Parathyroid adenoma (tissue), 2 donors: Measurements from ENCODE around the gene MAPK1.

Experiments used
- H2AFZ ChIP-seq: fragments of 300-600 bp; sonication (generic); one replicate; pipeline ENCODE4 v1.7.0; 2017; ENCODE audit warnings: antibody characterized with exemption, mild to moderate bottlenecking
- H3K27ac ChIP-seq: fragments of 300-600 bp; sonication (generic); one replicate; pipeline ENCODE4 v1.7.0; 2017
- H3K27me3 ChIP-seq: fragments of 300-600 bp; sonication (generic); one replicate; pipeline ENCODE4 v1.7.0; 2017; ENCODE audit warnings: low read length; ENCODE audit not compliant: control insufficient read depth, insufficient read depth
- H3K36me3 ChIP-seq: fragments of 300-600 bp; sonication (generic); one replicate; pipeline ENCODE4 v1.7.0; 2017; ENCODE audit warnings: low read length; ENCODE audit not compliant: control insufficient read depth, insufficient read depth
- H3K4me1 ChIP-seq: fragments of 300-600 bp; sonication (generic); one replicate; pipeline ENCODE4 v1.7.0; 2017; ENCODE audit warnings: control low read depth
- H3K4me2 ChIP-seq: fragments of 300-600 bp; sonication (generic); one replicate; pipeline ENCODE4 v1.7.0; 2017; ENCODE audit warnings: low read length
- H3K4me3 ChIP-seq: fragments of 300-600 bp; sonication (generic); one replicate; pipeline ENCODE4 v1.7.0; 2017; ENCODE audit warnings: low read depth, low read length
- H3K79me2 ChIP-seq: fragments of 300-600 bp; sonication (generic); one replicate; pipeline ENCODE4 v1.7.0; 2017; ENCODE audit warnings: control low read depth
- H3K9ac ChIP-seq: fragments of 300-600 bp; sonication (generic); one replicate; pipeline ENCODE4 v1.7.0; 2017; ENCODE audit warnings: mild to moderate bottlenecking
- H3K9me3 ChIP-seq: fragments of 300-600 bp; sonication (generic); one replicate; pipeline ENCODE4 v1.7.0; 2017; ENCODE audit warnings: low read length; ENCODE audit not compliant: control insufficient read depth
- CTCF ChIP-seq: fragments of 300-600 bp; sonication (generic); IDR thresholded peaks from one replicate; pipeline ENCODE4 v1.7.0; 2017; ENCODE audit warnings: antibody characterized with exemption, mild to moderate bottlenecking
- donor health status: primary hyperparathyroidism.

Gene MAPK1

GRCh38 chr22:21861264-21861848 is 6.1 kb downstream of the MAPK1 start:
- Histone ChIP-seq H3K36me3 (no peaks in the 10 kb centered on the region), H3K9ac (no peak overlapping the region), H3K27ac (no peak overlapping the region), H3K4me1 (peaks cover 3% of the 10 kb centered on the region), H3K27me3 (no peaks in the 10 kb centered on the region), H3K9me3 (no peaks in the 10 kb centered on the region), H3K4me3 (no peak overlapping the region), H3K79me2 (peaks cover 26% of the 10 kb centered on the region), H3K4me2 (no peak overlapping the region), H2AFZ (no peak overlapping the region)
- no peak for TF ChIP-seq CTCF

- Histone ChIP-seq H3K9ac (no peak overlapping the region), H3K4me1 (peaks cover 3% of the 10 kb centered on the region), H3K27me3 (no peaks in the 10 kb centered on the region), H3K4me3 (no peak overlapping the region), H3K79me2 (peaks cover 24% of the 10 kb centered on the region), H3K9me3 (no peaks in the 10 kb centered on the region), H3K4me2 (no peak overlapping the region), H3K36me3 (no peaks in the 10 kb centered on the region), H2AFZ (no peak overlapping the region), H3K27ac (no peak overlapping the region)
- no peak for TF ChIP-seq CTCF
These were observed 6.9 kb downstream of the MAPK1 start for GRCh38 chr22:21860491-21861039.

- H3K4me3 ChIP-seq, result no peak overlapping the region
- H3K4me1 ChIP-seq, result no peaks in the 10 kb centered on the region
- H3K4me2 ChIP-seq, result no peak overlapping the region
These were observed 9.2 kb downstream of the MAPK1 start for GRCh38 chr22:21858025-21858764.

GRCh38 chr22:21857481-21857914 is 9.9 kb downstream of the MAPK1 start:
- H2AFZ ChIP-seq, result no peak overlapping the region
- no peak overlapping the region for H3K4me3 ChIP-seq
- H3K4me2 ChIP-seq, result no peak overlapping the region
- no peaks in the 10 kb centered on the region for H3K27me3 ChIP-seq
- H3K9ac ChIP-seq, result no peak overlapping the region
- no peak overlapping the region for H3K27ac ChIP-seq
- no peaks in the 10 kb centered on the region for H3K9me3 ChIP-seq
- no peaks in the 10 kb centered on the region for H3K36me3 ChIP-seq
- H3K4me1 ChIP-seq, result no peaks in the 10 kb centered on the region
- peaks cover 18% of the 10 kb centered on the region for H3K79me2 ChIP-seq
- TF ChIP-seq CTCF, result no peak

More at GRCh38 chr22:21858025-21858764, 9.2 kb downstream of the MAPK1 start:
- Histone ChIP-seq H2AFZ (no peak overlapping the region), H3K27me3 (no peaks in the 10 kb centered on the region), H3K36me3 (no peaks in the 10 kb centered on the region), H3K9me3 (no peaks in the 10 kb centered on the region), H3K79me2 (peaks cover 18% of the 10 kb centered on the region), H3K27ac (no peak overlapping the region), H3K9ac (no peak overlapping the region)
- TF ChIP-seq CTCF, result no peak
